Mononuclear cell (primary cell): ENCODE results near the gene ATP6AP1. TPM values are rescaled to one million over a fixed set of nuclear protein-coding genes. Genes with fewer than 3 reads are reported as not detected.
A peak's percentile ranks its signal among the peaks of the same experiment; 100 is the strongest.

ENCODE experiments used
- H3K27me3 ChIP-seq: 2 replicates; pipeline ENCODE4 v1.6.0; 2011; ENCODE audit warnings: low read length, control low read depth; ENCODE audit not compliant: insufficient read depth
- H3K4me1 ChIP-seq: 2 replicates; pipeline ENCODE4 v1.5.1; 2011; ENCODE audit warnings: mild to moderate bottlenecking, low read length, control low read depth; ENCODE audit not compliant: insufficient read depth
- H3K4me3 ChIP-seq: 2 replicates; pipeline ENCODE4 v1.5.1; 2011; ENCODE audit warnings: mild to moderate bottlenecking, low read length, moderate library complexity
- H3K9me3 ChIP-seq: 2 replicates; pipeline ENCODE4 v1.5.1; 2011; ENCODE audit warnings: low read depth, mild to moderate bottlenecking, control low read depth, low read length
- total RNA-seq: library from RNA; depleted of rRNA; stranded (reverse); fragments of >200 nt; gene quantifications from one replicate; pipeline ENCODE4 v1.2.3, GENCODE V29; 2012

ATP6AP1 gene
- total RNA-seq, 1 donor = 47.9 TPM

DNA sequence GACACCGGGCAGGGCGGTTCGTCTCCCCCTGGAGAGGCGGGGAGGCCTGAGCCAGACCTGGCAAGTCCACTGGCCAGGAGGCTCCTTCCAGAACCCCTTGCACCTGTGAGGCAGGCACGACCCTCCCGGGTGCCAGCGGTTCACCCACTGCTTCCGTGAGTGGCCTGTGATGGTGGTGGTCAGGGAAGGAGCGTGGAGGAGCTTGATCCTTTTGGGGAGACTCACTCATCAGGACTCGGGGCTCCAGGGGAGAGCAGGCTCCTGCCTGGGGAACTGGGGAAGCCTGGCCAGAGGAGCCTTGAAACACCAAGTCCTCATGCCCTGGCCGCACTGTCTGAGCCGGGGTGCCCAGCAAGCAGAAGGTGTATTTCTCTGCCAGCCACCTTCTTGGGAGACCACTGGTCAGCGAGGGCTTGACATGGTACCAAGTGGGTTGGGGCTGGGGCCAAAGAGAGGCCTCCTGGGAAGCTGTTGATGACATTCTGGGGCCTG lies 16.3 kb downstream of the ATP6AP1 start:
- no peaks in the 10 kb centered on the region for H3K27me3 ChIP-seq
- no peaks in the 10 kb centered on the region for H3K9me3 ChIP-seq
- H3K4me3 ChIP-seq = peak overlapping the region; percentile 36
- peaks cover 18% of the 10 kb centered on the region for H3K4me1 ChIP-seq

DNA sequence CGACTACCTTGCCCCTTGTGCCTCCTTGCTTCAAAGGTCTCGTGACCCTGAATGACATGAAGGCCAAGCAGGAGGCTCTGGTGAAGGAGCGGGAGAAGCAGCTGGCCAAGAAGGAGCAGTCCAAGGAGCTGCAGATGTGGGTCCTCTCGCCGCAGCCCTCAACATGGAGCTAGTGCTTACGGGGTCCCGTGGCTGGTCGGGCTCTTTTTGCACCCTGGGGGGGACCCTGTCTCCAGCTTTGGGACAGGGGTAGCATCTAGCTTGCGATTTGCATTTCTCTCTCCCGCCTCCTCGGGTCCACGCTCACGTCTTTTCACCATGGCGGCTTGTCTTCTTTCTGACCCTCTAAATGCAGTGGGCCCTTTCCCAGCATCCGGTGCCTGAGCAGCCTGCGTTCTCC lies 17.3 kb downstream of the ATP6AP1 start:
- no peaks in the 10 kb centered on the region for H3K9me3 ChIP-seq
- H3K4me1 ChIP-seq = peaks cover 18% of the 10 kb centered on the region
- no peaks in the 10 kb centered on the region for H3K27me3 ChIP-seq
- H3K4me3 ChIP-seq = no peak overlapping the region

GRCh38 chrX:154446430-154446829 lies 18.0 kb downstream of the ATP6AP1 start:
- H3K27me3 ChIP-seq = no peaks in the 10 kb centered on the region
- H3K4me3 ChIP-seq = no peak overlapping the region
- H3K4me1 ChIP-seq = peaks cover 18% of the 10 kb centered on the region
- no peaks in the 10 kb centered on the region for H3K9me3 ChIP-seq

GRCh38 chrX:154448484-154448883 lies 20.0 kb downstream of the ATP6AP1 start:
- H3K27me3 ChIP-seq = no peaks in the 10 kb centered on the region
- peaks cover 13% of the 10 kb centered on the region for H3K4me1 ChIP-seq
- H3K4me3 ChIP-seq = no peak overlapping the region
- H3K9me3 ChIP-seq = no peaks in the 10 kb centered on the region

DNA sequence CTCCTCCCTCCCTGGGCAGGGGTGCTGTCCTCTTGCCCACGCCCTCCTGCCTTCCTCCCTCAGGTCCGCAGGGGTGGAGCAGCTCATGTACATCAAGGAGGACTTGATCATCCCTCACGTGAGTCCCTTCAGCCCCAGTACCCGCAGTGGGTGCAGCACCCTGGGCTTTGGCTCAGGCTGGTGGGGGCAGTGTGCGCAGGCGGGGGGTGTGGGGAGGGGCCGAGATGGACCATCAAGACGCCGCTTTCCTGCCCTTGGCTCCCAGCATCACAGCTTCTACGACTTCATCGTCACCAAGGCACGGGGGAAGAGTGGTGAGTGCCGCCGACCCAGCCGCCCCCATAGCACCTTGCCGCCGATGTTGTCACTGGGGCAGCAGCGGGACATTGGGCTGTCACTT lies 21.1 kb downstream of the ATP6AP1 start:
- Histone ChIP-seq H3K4me3 (no peak overlapping the region), H3K27me3 (no peaks in the 10 kb centered on the region), H3K9me3 (no peaks in the 10 kb centered on the region), H3K4me1 (peaks cover 9% of the 10 kb centered on the region)

DNA sequence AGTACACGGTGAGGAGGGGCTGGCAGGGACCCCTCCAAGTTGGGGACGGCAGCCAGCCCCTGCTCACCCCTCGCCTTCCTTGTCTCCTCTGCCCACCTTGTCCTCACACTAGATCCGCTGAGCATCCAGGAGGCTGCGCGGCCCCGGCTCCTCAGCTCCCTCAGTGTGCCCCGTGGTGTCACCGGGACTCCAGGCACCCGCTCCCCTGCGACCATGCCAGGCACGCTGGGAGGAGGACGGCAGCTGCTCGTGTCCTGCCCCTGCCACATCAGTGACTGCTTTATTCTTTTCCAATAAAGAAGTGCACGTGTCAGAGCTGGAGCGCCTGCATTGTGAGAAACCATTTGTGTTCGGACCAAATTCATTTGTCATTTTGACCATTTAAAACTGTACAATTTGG lies 21.8 kb downstream of the ATP6AP1 start:
- no peak overlapping the region for H3K4me3 ChIP-seq
- H3K4me1 ChIP-seq = peaks cover 2% of the 10 kb centered on the region
- no peaks in the 10 kb centered on the region for H3K9me3 ChIP-seq
- H3K27me3 ChIP-seq = no peaks in the 10 kb centered on the region

GRCh38 chrX:154452823-154453222 lies 24.3 kb downstream of the ATP6AP1 start:
- Histone ChIP-seq H3K9me3 (no peaks in the 10 kb centered on the region), H3K4me1 (no peaks in the 10 kb centered on the region), H3K4me3 (no peak overlapping the region), H3K27me3 (no peaks in the 10 kb centered on the region)

GRCh38 chrX:154457491-154458115 lies 29.1 kb downstream of the ATP6AP1 start:
- no peaks in the 10 kb centered on the region for H3K9me3 ChIP-seq
- H3K4me3 ChIP-seq = peak overlapping the region; percentile 35
- H3K27me3 ChIP-seq = no peaks in the 10 kb centered on the region
- H3K4me1 ChIP-seq = peaks cover 2% of the 10 kb centered on the region

DNA sequence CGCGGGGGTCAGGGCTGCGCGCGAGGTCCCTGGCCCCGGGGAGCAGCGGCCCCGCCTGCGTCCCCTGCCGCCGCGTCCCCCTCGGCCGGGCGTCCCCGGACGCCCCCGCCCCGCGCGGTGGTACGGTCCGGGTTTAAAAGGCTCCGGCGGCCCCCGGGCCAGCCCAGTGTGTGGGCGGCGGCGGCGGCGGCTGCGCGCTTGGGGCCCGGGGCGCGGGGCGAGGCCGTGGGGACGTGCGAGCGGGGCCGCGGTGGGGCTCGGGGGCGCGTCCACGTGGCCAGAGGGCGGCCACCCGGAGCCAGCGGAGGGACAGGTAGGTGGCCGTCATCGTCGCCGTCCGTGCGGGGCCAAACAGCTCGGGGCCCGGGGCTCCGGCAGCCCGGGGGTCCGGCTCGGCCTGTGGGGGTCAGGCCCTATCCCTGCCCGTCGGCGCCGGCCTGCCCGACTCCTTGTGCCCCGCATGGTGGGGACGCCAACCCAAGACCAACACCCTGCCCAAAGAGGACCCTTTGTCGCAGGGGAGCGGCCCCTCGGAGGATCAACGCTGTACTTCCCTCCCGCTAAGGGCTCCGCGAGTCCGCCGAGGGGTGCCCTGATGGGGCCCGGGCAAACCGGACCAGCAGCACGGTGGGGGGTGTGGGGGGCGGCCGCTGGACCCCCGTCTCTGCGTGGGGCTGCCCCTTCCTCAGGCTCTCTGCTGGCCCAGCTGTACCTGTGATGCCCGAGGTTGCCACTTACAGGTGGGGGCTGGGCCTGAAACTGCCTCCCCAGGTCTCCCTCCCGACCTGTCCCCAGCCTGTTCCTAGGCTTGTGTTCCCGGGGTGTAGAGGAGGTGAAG lies 29.9 kb downstream of the ATP6AP1 start, which contains the start of gene PLXNA3:
Gene PLXNA3, plus strand, starts transcription at position 166 of the 838 bp plus-strand sequence. CDS start 1,903 bp downstream, outside the sequence.
- Histone ChIP-seq H3K9me3 (no peaks in the 10 kb centered on the region), H3K4me1 (peaks cover 2% of the 10 kb centered on the region), H3K27me3 (no peaks in the 10 kb centered on the region), H3K4me3 (peak within 1 kb of the TSS; percentile 38)

DNA sequence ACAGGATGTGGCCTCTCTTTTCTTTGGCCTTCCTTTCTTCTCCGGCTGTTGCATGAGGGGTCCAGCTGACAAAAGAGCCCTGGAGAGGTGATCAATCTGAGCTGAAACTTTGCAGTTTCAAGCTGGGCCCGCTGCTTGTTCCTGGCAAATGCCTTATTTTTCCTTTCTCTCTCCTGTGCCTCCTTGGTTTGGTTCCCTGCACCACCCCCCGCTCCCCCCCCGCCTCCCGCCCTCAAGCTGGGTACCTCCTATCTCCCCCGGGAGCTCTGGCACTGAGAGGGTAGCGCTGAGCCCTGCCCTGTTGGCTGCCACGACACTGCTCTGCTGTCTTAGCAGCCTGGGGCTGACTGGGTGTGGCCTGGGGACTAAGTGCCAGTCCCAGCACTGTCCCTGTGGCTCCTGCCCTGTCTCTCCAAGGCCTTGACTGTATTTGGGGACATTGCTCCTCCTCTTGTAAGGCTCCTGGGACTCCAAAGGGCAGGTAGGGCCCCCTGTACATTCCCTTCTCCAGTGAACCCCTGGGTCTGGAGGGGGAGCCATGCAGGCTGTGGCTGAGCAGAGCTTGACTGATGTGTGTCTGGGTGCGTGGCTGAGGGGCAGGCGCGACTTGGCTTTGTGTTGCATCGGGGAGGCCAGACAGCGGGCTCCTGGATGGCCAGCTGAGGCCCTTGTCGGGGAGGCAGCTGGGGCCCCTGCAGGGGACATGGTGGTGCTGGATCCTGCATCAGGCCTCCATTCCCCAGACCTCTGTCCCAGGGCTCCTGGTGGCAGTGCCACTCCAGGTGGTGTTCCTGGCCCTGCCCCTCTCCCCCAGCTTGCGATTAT lies 30.7 kb downstream of the ATP6AP1 start:
- peaks cover 2% of the 10 kb centered on the region for H3K4me1 ChIP-seq
- no peaks in the 10 kb centered on the region for H3K9me3 ChIP-seq
- no peaks in the 10 kb centered on the region for H3K27me3 ChIP-seq
- peak overlapping the region; percentile 38 for H3K4me3 ChIP-seq

- Histone ChIP-seq H3K4me3 (no peak overlapping the region), H3K9me3 (no peaks in the 10 kb centered on the region)
These were observed 31.4 kb downstream of the ATP6AP1 start for GRCh38 chrX:154459832-154460231.

DNA sequence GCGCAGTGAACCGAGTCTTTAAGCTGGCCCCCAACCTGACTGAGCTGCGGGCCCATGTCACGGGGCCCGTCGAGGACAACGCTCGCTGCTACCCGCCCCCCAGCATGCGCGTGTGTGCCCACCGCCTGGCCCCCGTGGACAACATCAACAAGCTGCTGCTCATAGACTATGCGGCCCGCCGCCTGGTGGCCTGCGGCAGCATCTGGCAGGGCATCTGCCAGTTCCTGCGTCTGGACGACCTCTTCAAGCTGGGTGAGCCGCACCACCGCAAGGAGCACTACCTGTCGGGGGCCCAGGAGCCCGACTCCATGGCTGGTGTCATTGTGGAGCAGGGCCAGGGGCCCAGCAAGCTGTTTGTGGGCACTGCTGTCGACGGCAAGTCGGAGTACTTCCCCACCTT lies 31.8 kb downstream of the ATP6AP1 start:
- peaks cover 2% of the 10 kb centered on the region for H3K4me1 ChIP-seq
- no peak overlapping the region for H3K4me3 ChIP-seq
- H3K9me3 ChIP-seq = no peaks in the 10 kb centered on the region

More at GRCh38 chrX:154459832-154460231, 31.4 kb downstream of the ATP6AP1 start:
- Histone ChIP-seq H3K27me3 (no peaks in the 10 kb centered on the region), H3K4me1 (peaks cover 2% of the 10 kb centered on the region)

GRCh38 chrX:154462396-154462795 lies 33.9 kb downstream of the ATP6AP1 start:
- no peak overlapping the region for H3K4me3 ChIP-seq
- H3K4me1 ChIP-seq = peaks cover 2% of the 10 kb centered on the region
- no peaks in the 10 kb centered on the region for H3K27me3 ChIP-seq
- H3K9me3 ChIP-seq = no peaks in the 10 kb centered on the region

More for the DNA sequence above, 31.8 kb downstream of the ATP6AP1 start:
- H3K27me3 ChIP-seq = no peaks in the 10 kb centered on the region

DNA sequence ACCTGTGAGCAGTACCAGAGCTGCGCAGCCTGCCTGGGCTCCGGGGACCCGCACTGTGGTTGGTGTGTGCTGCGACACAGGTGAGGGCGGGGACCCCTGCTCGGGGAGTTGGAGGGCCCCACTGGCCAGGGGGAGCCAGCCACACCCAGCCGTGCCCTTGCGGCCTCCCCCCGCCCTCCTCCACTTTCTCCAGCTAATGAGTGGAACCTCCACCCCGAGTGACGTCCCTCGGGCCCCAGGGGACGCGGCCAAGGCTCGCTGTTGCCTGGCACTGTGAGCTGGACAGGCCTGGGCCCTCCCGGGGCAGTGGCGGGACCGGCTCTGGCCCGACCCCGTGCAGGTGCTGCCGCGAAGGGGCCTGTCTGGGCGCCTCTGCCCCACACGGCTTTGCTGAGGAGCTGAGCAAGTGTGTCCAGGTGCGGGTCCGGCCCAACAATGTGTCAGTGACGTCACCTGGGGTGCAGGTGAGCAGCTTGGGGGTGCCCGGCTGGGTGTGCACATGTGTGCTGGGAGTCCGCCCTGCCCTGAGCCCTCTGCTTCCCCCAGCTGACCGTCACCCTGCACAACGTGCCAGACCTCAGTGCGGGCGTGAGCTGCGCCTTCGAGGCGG lies 35.2 kb downstream of the ATP6AP1 start:
- Histone ChIP-seq H3K4me1 (peaks cover 2% of the 10 kb centered on the region), H3K9me3 (no peaks in the 10 kb centered on the region), H3K4me3 (no peak overlapping the region), H3K27me3 (no peaks in the 10 kb centered on the region)
